Activated B cell treated with CpG ODN at 0.5 μM for 24 hours (primary cell): ENCODE results near the gene TNFRSF11A. TPM values are rescaled to one million over a fixed set of nuclear protein-coding genes. Genes with fewer than 3 reads are reported as not detected.

ENCODE experiments used
- ATAC-seq: fragments of 200-7000 bp; cut with Tn5 transposase; one replicate; pipeline ENCODE4 v1.10.0; 2021; ENCODE audit warnings: low read depth, mild to moderate bottlenecking, moderate library complexity
- CTCF ChIA-PET: fragments of 350-600 bp; sonication (Branson Sonifier 250); formaldehyde crosslinking; loops from one replicate; lab custom pipeline; 2021; ENCODE audit warnings: antibody characterized with exemption; lab: Charles Lee
- POLR2A ChIA-PET: fragments of 350-600 bp; sonication (Branson Sonifier 250); formaldehyde crosslinking; loops from one replicate; lab custom pipeline; 2021; ENCODE audit warnings: antibody characterized with exemption; lab: Charles Lee
- DNase-seq: peaks from one replicate; pipeline ENCODE4 v3.0.0; 2022
- H3K27ac Mint-ChIP-seq: one replicate; pipeline ENCODE4 v1.8.0; 2020; ENCODE audit warnings: mixed read lengths
- H3K27me3 Mint-ChIP-seq: one replicate; pipeline ENCODE4 v1.8.0; 2021; ENCODE audit warnings: mixed read lengths
- H3K36me3 Mint-ChIP-seq: one replicate; pipeline ENCODE4 v1.8.0; 2021; ENCODE audit warnings: low read depth, mixed read lengths
- H3K4me1 Mint-ChIP-seq: one replicate; pipeline ENCODE4 v1.8.0; 2021; ENCODE audit warnings: mixed read lengths
- H3K4me3 Mint-ChIP-seq: one replicate; pipeline ENCODE4 v1.8.0; 2020; ENCODE audit warnings: mild to moderate bottlenecking, mixed read lengths
- H3K9me3 Mint-ChIP-seq: one replicate; pipeline ENCODE4 v1.8.0; 2020; ENCODE audit warnings: mixed read lengths
- CTCF ChIP-seq: fragments of 200-600 bp; IDR thresholded peaks from one replicate; pipeline ENCODE4 v1.8.0; 2022; ENCODE audit warnings: antibody characterized with exemption, mild to moderate bottlenecking
- intact Hi-C: fragments of 100-400 bp; cut with micrococcal nuclease; formaldehyde crosslinking; loops from one replicate; pipeline ENCODE4 v1.15.1; 2024
- total RNA-seq: library from RNA; stranded (reverse); gene quantifications from 2 replicates; pipeline ENCODE4 v1.2.3, GENCODE V29; 2022

The TNFRSF11A gene
- total RNA-seq, 1 donor from 2014 or later: 0.24 TPM

DNA sequence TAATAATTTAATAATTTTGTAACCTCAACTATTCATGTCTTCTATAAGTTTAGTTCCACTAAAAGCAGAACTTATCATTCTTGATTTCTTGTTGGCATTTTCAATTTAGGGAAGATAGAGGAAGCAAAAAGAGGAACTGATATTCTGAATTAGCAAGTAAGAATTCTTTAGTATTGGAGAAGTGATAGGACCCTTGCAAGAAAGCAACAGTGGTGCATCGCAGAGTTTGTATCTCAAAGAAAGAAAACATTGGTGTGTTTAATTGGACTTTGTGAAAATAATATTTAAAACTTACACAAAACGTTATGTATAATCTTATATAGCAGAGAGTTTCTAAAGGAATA, 36.5 kb upstream of the TNFRSF11A start:
- peak overlapping the region; percentile 28 for H3K4me3 Mint-ChIP-seq

DNA sequence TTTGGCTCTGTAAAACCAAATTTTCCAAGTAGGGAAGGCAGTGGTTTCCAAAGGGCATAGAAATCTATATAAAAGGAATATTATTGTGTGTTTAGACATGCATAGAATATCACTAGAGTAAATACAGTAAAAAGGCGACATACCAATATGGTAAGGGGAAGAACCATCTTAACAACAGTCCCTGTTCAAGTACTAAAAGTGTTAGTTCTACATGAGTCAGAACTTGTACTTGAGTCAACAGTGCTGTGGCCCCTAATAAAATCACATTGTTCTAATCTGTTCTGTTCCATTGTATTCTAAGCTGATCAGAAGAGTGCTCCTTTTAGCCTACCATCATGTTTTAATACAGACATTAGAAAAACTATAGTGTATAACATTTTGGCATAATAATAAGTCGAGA, 36.1 kb upstream of the TNFRSF11A start:
- H3K4me3 Mint-ChIP-seq: peak overlapping the region; percentile 9
- no peak for TF ChIP-seq CTCF
- H3K4me1 Mint-ChIP-seq: peaks cover 26% of the 10 kb centered on the region
- no peak overlapping the region for H3K27ac Mint-ChIP-seq
- H3K36me3 Mint-ChIP-seq: peaks cover 31% of the 10 kb centered on the region
- H3K9me3 Mint-ChIP-seq: no peaks in the 10 kb centered on the region
- no peak for DNase-seq
- intact Hi-C loops: loop anchor here (5.0 kb wide), 1 partner anchor 233 kb away; the partner anchor contains the start of gene ZCCHC2
- ChIA-PET CTCF (no interaction called here), POLR2A (no interaction called here)
- ATAC-seq: peak; percentile 65
- no peaks in the 10 kb centered on the region for H3K27me3 Mint-ChIP-seq

More for the DNA sequence above, 36.5 kb upstream of the TNFRSF11A start:
- ChIA-PET POLR2A (no interaction called here), CTCF (interaction anchor here (0.6 to 1.3 kb wide), 2 partner anchors 36 to 114 kb away, joined by 4 read pairs; partner anchors contain the start of gene TNFRSF11A)
- intact Hi-C loops: loop anchor here (1.0 to 5.0 kb wide), 4 partner anchors 8 to 234 kb away; partner anchors contain the start of genes PIGN, RELCH and ZCCHC2
- ATAC-seq: peak; percentile 86
- Mint-ChIP-seq H3K9me3 (no peaks in the 10 kb centered on the region), H3K27ac (no peak overlapping the region), H3K4me1 (peaks cover 26% of the 10 kb centered on the region), H3K36me3 (peaks cover 35% of the 10 kb centered on the region), H3K27me3 (no peaks in the 10 kb centered on the region)
- TF ChIP-seq CTCF: no peak
- no peak for DNase-seq

GRCh38 chr18:62294073-62294472, 31.0 kb upstream of the TNFRSF11A start:
- ATAC-seq (no peak), DNase-seq (no peak)
- intact Hi-C loops: no loop called here
- TF ChIP-seq CTCF: no peak
- Mint-ChIP-seq H3K27me3 (no peaks in the 10 kb centered on the region), H3K27ac (no peak overlapping the region), H3K9me3 (no peaks in the 10 kb centered on the region), H3K4me1 (peaks cover 17% of the 10 kb centered on the region), H3K4me3 (no peak overlapping the region), H3K36me3 (peaks cover 21% of the 10 kb centered on the region)
- ChIA-PET CTCF (no interaction called here), POLR2A (no interaction called here)

- H3K9me3 Mint-ChIP-seq: no peaks in the 10 kb centered on the region
- intact Hi-C loops: no loop called here
- ChIA-PET CTCF (interaction anchor here (1.0 kb wide), 1 partner anchor 51 kb away, joined by 3 read pairs; no protein-coding TSS in a partner anchor), POLR2A (no interaction called here)
- DNase-seq (no peak), ATAC-seq (no peak)
- H3K27me3 Mint-ChIP-seq: no peaks in the 10 kb centered on the region
- peaks cover 63% of the 10 kb centered on the region for H3K36me3 Mint-ChIP-seq
- no peak overlapping the region for H3K4me3 Mint-ChIP-seq
- no peak for TF ChIP-seq CTCF
- H3K4me1 Mint-ChIP-seq: peaks cover 9% of the 10 kb centered on the region
- no peak overlapping the region for H3K27ac Mint-ChIP-seq
Observed at GRCh38 chr18:62300359-62300963, 24.6 kb upstream of the TNFRSF11A start.

- ChIA-PET CTCF (interaction anchor here (1.0 kb wide), 1 partner anchor 52 kb away, joined by 3 read pairs; no protein-coding TSS in a partner anchor), POLR2A (no interaction called here)
- peaks cover 66% of the 10 kb centered on the region for H3K36me3 Mint-ChIP-seq
- H3K4me3 Mint-ChIP-seq: no peak overlapping the region
- peaks cover 6% of the 10 kb centered on the region for H3K4me1 Mint-ChIP-seq
- no peaks in the 10 kb centered on the region for H3K27me3 Mint-ChIP-seq
- no peak for TF ChIP-seq CTCF
- intact Hi-C loops: no loop called here
- ATAC-seq (no peak), DNase-seq (no peak)
- H3K9me3 Mint-ChIP-seq: no peaks in the 10 kb centered on the region
- no peak overlapping the region for H3K27ac Mint-ChIP-seq
Observed at GRCh38 chr18:62301322-62301721, 23.8 kb upstream of the TNFRSF11A start.
